NCI-H2227 treated with DMSO at 0.1 percent for 48 hours (cell line): Measurements from ENCODE around the gene NFXL1.
"Not testable (repeated sequence)": the region's sequence is repeated elsewhere in the genome, so short reads cannot be mapped to it uniquely, and the experiment has no call there.

Experiments used
- DNase-seq: peaks from one replicate; lab custom pipeline; 2025; lab: John Stamatoyannopoulos, UW

The NFXL1 gene

GRCh38 chr4:47914220-47914925 is at the start of gene NFXL1:
NFXL1 (minus strand) TSS chr4:47914583; CDS start chr4:47914203, 380 bp downstream.
- DNase-seq, result peak; percentile 94

- no peak for DNase-seq
Measured at GRCh38 chr4:47954677-47955076, 40.3 kb upstream of the NFXL1 start.

- DNase-seq, result no peak
Measured at GRCh38 chr4:47954245-47954644, 39.9 kb upstream of the NFXL1 start.

GRCh38 chr4:47945930-47946726 is 31.7 kb upstream of the NFXL1 start:
- no peak for DNase-seq

- DNase-seq, result no peak
Measured at GRCh38 chr4:47942081-47942819, 27.9 kb upstream of the NFXL1 start.

GRCh38 chr4:47939456-47939855 is 25.1 kb upstream of the NFXL1 start:
- no peak for DNase-seq

- no peak for DNase-seq
Measured at GRCh38 chr4:47936336-47936735, 22.0 kb upstream of the NFXL1 start.

- DNase-seq, result peak; percentile 8
Measured at GRCh38 chr4:47933840-47934239, 19.5 kb upstream of the NFXL1 start.

- no peak for DNase-seq
Measured at GRCh38 chr4:47930971-47931804, 16.8 kb upstream of the NFXL1 start.

- DNase-seq, result no peak
Measured at GRCh38 chr4:47929682-47930201, 15.4 kb upstream of the NFXL1 start.

GRCh38 chr4:47926667-47927258 is 12.4 kb upstream of the NFXL1 start:
- DNase-seq, result peak; percentile 16

- DNase-seq, result not testable (repeated sequence)
Measured at GRCh38 chr4:47923261-47923608, 8.9 kb upstream of the NFXL1 start.

- not testable (repeated sequence) for DNase-seq
Measured at GRCh38 chr4:47922436-47923260, 8.3 kb upstream of the NFXL1 start.

- not testable (repeated sequence) for DNase-seq
Measured at GRCh38 chr4:47917163-47917562, 2.8 kb upstream of the NFXL1 start.

GRCh38 chr4:47915378-47915777 is 995 bp upstream of the NFXL1 start:
- no peak for DNase-seq

GRCh38 chr4:47914926-47915237 is 499 bp upstream of the NFXL1 start:
- peak; percentile 70 for DNase-seq

- no peak for DNase-seq
Measured at GRCh38 chr4:47913861-47914219, 543 bp downstream of the NFXL1 start.

- no peak for DNase-seq
Measured at GRCh38 chr4:47913330-47913729, 1.1 kb downstream of the NFXL1 start.

GRCh38 chr4:47907089-47907646 is 7.2 kb downstream of the NFXL1 start:
- DNase-seq, result no peak

- DNase-seq, result no peak
Measured at GRCh38 chr4:47899639-47900038, 14.7 kb downstream of the NFXL1 start.
